HK-2 (cell line): ENCODE results near the gene GNG12.
A peak's percentile ranks its signal among the peaks of the same experiment; 100 is the strongest.

Experiments
- DNase-seq: peaks from one replicate; pipeline ENCODE4 v3.0.0-alpha.2; 2018; ENCODE audit not compliant: unreplicated experiment

GNG12 gene

DNA sequence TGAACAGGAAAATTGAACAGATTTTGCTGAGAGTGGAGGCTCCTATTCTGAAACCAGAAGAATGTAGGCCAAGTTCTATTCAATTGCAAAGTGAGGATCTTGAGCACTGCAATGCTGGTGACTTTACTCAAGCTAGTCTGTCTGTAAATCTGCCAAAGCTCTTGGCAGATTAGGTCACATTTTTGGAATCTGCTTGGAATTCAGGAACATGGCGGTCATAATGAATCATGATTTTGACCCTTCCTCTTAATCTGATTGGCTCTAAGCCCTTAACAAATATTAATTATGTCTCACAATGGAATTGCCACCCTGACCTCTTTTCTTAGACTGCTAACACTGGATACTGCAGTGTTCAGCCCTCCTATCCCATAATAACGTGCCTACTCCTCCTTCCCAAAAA, 7.2 kb upstream of the GNG12 start:
- DNase-seq: no peak

DNA sequence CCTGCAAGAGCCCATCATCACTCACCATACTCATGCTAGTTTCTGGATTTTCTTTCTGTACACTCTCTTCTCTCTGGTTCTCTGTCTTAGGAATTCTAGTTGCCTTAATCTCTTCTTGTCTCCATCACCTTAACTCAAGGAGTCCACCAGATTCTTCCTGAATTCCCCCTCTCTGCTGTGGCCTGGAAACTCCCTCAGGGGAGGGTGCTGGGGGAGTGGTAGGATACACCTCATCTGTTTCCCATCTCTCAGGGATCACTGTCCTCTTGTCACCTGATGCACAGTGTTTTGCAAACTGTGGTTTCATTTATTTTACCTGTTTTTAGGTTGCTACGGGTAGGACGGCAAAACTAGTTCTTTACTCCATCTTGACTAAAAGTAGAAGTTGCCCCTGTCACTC, 6.6 kb upstream of the GNG12 start:
- DNase-seq: no peak

- no peak for DNase-seq
Observed at GRCh38 chr1:67838180-67838910, 5.1 kb upstream of the GNG12 start.

DNA sequence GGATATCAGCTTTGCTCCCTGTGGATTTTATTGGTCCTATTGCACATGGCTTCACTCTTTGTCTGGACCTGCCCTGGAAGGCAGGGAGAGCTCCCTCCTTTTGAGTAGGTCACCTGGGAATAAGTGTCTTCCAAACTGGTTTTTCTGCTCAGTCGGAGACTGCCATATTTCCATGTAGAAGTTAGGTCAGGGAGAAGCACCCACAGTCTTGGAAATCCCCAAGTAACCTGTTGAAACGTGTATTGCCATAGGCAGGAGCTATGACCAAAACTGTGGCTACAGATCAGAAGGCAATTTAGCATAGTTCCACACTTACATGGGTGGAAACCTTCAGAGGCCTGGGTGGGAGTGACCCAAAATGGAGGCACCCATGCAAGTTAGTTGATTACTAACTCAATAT, 3.5 kb upstream of the GNG12 start:
- no peak for DNase-seq

DNA sequence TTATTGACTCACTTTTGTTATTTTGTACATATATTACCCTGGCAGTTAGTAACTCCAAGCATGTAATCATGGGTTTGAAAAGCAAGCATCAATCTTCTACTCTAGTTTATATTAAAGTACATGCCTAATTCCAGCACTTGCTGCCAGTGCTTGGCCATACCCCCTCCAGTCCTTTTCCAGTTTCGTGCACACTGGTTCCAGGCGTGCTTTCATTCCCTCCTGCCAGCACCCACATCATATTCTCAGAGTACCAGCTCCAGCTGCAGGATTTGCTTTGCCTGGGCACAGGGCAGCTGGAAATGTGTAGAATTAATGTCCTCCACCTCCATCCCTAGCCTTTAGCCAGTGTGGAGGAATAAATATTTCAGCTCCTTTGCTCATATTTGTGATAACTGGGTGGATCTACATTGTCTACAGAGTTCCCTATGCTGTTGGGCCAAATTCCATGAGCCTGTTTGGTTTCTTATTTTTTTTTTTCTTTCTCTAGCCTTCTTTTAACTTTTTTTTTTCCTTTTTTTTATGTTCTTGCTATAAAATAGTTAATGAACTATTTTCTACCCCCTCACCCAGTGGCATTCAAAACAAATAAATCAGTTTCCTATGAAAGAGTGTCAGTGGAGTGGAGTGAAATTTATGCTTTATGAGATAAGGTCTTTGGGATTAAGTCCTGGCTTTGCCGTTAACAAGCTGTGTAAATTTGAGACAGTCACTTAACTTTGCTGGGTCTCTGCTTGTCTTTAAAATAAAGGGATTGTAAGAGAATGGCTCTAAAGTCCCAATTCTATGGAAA, 2.6 kb upstream of the GNG12 start:
- DNase-seq: no peak

DNA sequence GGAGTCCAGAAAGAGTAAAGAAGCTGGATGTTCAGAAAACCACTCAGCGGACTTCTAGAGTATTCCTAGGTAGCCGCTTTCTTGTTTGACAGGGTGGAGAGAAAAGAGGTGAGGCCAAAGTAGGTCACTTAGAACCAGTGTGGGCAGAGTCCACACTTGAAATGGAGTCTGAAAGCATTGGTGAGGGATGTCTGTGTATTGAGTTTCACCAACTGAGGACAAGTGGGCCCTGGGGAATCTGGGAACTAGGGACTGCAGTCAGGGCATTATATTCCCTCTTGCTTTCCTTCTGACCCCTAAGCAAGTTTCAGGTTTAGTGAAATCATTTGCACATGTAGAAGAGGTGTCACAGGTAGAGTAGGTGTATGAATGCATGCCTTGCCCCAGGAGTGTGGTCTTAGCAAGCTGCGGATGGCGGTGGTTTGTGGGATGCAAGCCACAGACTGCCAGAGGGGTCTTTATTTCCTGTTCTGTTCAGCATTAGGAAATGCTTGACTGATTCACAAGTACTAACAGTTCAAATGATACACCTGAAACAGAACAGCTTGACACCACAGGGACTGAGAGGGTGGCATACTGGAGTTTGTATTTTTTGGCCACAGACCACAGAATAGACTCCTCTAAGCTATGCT, 1.1 kb upstream of the GNG12 start:
- no peak for DNase-seq

GRCh38 chr1:67833602-67833940, 304 bp upstream of the GNG12 start:
- DNase-seq: no peak

DNA sequence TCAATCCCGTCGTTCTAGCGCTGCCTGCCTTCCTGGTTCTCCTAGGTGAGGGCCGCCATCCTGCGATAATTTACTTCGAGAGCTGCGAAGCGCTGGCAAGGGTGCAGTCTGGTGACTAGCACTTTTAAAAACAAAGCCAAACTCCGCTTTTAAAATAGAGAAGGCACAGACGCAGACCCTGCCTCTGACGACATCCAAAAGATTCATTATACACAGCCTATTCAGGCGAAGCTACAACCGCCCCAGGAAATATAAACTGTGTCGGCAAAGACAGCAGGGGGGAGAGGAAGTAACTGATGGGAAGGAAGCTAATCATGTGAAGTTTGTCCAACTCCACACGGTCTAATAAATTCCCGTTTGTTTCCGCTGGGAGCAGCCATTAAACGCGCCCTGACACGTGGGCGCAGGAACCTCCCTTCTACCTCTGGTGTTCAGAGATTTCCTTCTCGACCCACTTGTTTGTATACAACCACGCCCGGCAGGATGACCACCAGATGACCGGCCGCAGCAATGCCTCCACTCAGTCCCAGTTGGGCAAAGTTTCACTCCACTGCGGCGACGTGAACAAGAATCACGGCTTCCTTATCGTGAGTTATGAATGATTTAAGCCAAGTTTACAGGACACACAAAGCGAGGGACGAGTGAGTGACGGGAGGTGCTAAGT, 1.3 kb downstream of the GNG12 start:
- peak; percentile 64 for DNase-seq

DNA sequence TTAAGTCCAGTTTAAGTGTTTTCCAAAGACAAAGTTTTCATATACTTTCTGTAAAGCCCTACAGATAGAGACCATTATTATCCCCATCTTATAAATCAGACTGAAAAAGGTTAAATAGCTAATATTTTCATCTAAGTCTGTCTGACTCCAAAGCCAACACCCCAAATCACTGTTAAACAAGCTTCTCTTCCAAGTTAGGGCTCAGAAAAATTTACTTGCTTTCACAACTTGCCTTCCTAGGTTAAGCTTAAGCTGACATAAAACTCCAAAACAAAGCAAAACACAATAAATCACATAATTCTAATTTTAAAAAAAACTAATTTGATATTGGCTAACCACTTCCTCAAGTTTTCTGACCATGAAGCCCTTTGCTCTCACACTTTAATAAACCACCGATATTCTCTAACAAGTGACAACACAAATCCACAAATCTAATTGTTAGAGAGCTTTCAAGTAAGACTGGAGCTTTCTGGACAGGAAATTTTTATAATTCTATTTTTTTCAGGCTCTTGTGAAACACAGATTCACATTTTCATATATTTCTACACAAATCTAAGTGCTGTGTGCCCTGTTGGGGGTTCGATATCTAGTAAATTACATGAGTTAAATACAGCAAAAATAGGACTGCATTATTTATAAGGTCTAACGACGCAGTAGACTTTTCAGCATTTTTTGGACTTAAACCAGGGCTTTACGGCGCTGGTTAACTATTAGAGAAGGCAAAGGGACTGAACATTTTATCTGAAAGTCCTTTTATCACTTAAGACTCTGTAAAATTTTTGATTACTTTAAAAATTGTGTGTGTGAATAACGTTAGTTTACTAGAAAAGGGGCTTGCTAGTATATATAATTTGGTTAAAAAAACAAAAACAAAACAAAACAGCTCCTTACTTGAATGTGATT, 2.1 kb downstream of the GNG12 start:
- no peak for DNase-seq

- no peak for DNase-seq
Observed at GRCh38 chr1:67830226-67830625, 3.0 kb downstream of the GNG12 start.

DNA sequence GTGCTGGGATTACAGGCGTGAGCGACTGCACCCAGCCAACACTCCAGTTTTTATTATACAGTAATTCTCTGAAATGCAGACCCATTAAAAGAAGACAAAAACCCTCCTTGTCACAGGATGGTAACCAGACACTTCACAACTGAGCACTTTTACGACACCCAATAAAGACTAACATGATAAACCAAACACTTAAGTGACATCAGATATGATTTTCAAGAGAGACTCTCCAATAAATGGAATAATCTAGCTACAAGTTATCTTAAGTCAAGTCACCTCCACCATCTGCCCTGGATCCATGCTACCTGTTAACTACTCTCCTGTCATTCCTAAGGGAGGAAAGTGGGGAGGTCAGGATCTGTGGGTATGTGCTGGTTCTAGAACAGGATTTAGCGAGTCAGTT, 5.6 kb downstream of the GNG12 start:
- no peak for DNase-seq

DNA sequence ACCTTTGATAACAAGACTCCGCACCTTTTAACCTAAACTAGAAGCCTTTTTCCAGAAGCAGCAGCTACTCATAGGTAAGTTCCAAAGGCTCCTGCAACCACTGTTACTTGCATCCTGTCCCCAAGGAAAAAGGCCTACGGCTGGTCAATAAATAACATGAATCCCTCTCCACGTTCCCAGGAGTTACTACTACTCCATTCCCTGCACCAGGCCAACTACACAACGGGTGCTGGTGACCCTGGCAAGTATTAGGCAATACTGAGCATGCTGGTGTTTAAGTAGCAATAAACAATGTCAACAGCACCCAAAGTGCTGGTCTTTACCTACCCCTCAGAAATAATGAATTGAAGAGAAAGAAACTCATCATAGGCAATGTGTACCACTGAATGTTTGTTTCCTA, 7.7 kb downstream of the GNG12 start:
- DNase-seq: no peak

DNA sequence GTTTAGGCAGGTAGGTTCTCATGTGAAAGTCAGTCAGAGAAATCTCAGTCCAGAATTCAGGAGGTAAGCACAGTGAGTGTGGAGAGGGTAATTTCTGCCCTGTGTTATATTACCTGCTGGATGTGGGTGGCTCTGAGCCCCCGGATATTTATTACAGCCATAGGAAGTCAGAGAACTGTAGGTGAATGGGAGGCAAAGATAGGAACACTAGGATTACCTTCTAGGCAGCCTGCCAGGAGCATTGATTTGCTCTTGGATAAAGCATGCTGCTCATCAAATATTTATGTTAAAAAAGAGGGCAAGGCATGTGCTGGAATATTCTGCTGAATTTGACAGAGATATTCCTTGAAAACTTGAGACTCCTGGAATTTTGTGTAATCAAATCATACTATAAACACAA, 8.5 kb downstream of the GNG12 start:
- no peak for DNase-seq

DNA sequence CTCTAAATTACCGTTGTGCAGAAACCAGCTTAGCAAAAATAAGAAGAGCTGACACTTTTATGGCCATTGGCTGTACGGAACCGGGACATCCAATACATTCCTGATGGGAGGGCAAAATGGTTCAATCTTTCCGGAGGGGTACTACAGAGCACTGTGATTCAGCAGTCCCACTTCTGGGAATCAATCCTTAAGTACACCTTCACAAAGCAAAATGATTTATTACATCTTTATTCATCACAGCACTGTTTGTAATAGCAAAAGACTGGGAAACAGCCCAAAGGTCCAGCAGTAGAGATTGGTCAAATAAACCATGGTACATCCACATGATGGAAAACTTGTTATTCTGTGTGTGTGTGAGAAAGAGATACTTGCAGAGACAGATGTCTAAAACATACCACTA, 9.7 kb downstream of the GNG12 start:
- DNase-seq: no peak

DNA sequence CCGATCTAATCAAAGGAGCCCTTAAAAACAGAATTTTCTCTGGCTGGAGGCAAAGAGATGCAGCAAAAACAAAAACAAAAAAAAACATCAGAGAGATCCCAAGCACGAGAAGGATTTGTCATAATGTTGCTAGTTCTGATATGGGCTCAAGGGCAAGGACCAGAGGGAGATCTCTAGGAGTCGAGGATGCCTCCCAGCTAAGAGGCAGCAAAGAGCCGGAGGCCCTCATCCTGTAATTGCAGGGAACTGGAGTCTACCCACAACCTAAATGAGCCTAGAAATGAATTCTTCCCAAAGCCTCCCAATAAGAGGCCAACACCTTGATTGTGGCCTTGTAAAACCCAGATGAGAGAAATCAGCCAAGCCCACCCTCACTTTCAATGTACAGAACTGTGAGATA, 12.0 kb downstream of the GNG12 start:
- DNase-seq: no peak

GRCh38 chr1:67818725-67819301, 14.5 kb downstream of the GNG12 start:
- DNase-seq: no peak

DNA sequence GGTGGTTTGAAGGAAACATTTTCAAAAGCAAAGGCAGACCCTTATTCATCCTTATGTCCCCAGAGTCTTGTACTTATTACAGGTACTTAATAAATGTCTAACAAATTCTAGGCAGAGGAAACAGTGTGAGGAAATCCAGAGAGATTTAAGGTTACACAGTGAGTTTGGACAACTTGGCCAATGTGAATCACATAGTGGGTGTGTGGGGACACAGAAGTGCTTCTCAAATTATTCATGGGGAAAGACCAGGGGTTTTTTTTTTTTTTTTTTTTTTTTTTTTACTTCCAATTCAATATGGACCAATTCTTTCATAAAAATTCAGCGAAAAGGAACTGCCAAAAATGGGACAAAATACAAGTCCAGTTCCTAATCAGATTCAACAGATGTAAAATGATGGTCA, 15.1 kb downstream of the GNG12 start:
- no peak for DNase-seq

DNA sequence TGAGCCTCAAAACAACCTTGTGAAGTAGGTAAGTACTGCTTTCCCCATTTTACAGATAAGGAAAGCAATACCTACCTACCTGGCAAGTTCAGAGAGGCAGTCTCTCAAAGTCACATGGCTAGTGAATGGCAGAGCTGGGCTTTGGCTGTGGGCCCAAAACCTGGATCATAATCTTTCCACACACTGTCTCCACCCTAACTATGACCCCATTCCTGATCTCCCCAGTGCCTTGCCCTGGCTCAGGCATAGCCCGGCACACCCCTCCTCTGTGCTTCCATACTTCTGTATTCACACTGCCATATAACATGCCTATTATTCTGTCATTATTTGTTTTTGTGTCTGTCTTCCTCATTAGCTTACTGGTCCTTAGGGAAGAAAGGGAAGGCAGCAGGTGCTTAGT, 15.9 kb downstream of the GNG12 start:
- DNase-seq: no peak

DNA sequence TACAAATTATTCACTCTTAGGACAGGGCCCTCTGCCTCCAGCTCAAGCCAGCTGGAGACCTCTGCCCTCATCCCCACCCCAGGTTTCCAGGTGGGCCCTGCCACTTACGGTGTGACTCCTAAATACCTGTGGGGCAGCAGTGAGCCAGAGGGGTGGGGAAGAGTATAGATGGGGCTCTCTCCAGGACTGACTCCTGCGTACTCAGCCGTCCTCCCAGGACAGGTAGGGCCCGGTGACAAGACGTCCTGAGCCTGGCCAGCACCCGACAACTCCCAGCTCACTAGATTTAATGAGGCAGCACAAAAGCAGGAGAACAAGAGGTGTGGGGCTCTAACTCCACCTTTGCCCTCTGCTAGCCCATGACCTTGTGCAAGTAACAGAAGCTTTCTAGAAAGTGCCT, 16.8 kb downstream of the GNG12 start:
- no peak for DNase-seq

- DNase-seq: no peak
Observed at GRCh38 chr1:67816095-67816475, 17.2 kb downstream of the GNG12 start.
